ENCODE data around the gene NUMA1. TPM values are rescaled to one million over a fixed set of nuclear protein-coding genes. Genes with fewer than 3 reads are reported as not detected.

Gene NUMA1
- total and polyA plus RNA-seq, 2 experiments from 2014 or later = 33.2 to 104 TPM

DNA sequence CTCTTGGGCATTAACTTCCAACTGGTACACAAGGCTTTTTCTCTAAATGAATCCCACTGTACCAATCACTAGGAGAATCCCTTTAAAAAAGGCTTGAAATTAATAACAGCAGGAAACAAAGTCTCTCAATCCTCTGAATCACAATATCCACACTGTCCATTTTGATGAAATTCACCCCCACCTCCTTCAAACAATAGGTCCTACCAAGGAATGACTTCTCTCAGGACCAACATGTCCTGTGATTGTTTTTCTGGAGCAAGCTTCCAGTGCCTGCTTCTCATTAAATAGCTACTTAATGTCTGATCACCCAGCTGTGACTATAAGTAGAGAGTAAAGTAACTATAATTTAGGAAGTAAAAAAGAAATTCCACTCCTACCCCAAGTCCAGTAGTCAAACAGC, 13.1 kb downstream of the NUMA1 start:
- no peak overlapping the region for H2AFZ ChIP-seq
- no peaks in the 10 kb centered on the region for H3K27me3 ChIP-seq (ENCODE audit: insufficient read depth)
- TF ChIP-seq STAT1 (IDR thresholded peaks at IDR 0.05; ENCODE audit: unreplicated experiment) (no peak), JUNB (IDR thresholded peaks at IDR 0.05; ENCODE audit: unreplicated experiment) (no peak), ZNF331 (CRISPR knock-in tag; IDR thresholded peaks at IDR 0.05; ENCODE audit: low read depth) (no peak), NANOG (IDR thresholded peaks at IDR 0.05; ENCODE audit: borderline replicate concordance) (no peak), EZH2 (IDR thresholded peaks at IDR 0.05; ENCODE audit: low read depth, unreplicated experiment) (no peak), ZNF114 (CRISPR knock-in tag; IDR thresholded peaks at IDR 0.05) (no peak), CREB1 (CRISPR knock-in tag; IDR thresholded peaks at IDR 0.05; ENCODE audit: low read depth) (no peak), EZH2phosphoT487 (IDR thresholded peaks at IDR 0.05; ENCODE audit: unreplicated experiment) (no peak), POLR2AphosphoS5 (IDR thresholded peaks at IDR 0.05; ENCODE audit: low read depth) (no peak)
- TF ChIP-seq, protein P1, sequence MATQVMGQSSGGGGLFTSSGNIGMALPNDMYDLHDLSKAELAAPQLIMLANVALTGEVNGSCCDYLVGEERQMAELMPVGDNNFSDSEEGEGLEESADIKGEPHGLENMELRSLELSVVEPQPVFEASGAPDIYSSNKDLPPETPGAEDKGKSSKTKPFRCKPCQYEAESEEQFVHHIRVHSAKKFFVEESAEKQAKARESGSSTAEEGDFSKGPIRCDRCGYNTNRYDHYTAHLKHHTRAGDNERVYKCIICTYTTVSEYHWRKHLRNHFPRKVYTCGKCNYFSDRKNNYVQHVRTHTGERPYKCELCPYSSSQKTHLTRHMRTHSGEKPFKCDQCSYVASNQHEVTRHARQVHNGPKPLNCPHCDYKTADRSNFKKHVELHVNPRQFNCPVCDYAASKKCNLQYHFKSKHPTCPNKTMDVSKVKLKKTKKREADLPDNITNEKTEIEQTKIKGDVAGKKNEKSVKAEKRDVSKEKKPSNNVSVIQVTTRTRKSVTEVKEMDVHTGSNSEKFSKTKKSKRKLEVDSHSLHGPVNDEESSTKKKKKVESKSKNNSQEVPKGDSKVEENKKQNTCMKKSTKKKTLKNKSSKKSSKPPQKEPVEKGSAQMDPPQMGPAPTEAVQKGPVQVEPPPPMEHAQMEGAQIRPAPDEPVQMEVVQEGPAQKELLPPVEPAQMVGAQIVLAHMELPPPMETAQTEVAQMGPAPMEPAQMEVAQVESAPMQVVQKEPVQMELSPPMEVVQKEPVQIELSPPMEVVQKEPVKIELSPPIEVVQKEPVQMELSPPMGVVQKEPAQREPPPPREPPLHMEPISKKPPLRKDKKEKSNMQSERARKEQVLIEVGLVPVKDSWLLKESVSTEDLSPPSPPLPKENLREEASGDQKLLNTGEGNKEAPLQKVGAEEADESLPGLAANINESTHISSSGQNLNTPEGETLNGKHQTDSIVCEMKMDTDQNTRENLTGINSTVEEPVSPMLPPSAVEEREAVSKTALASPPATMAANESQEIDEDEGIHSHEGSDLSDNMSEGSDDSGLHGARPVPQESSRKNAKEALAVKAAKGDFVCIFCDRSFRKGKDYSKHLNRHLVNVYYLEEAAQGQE (IDR thresholded peaks at IDR 0.05; ENCODE audit: unreplicated experiment) = no peak
- TF ChIP-seq, protein P2, sequence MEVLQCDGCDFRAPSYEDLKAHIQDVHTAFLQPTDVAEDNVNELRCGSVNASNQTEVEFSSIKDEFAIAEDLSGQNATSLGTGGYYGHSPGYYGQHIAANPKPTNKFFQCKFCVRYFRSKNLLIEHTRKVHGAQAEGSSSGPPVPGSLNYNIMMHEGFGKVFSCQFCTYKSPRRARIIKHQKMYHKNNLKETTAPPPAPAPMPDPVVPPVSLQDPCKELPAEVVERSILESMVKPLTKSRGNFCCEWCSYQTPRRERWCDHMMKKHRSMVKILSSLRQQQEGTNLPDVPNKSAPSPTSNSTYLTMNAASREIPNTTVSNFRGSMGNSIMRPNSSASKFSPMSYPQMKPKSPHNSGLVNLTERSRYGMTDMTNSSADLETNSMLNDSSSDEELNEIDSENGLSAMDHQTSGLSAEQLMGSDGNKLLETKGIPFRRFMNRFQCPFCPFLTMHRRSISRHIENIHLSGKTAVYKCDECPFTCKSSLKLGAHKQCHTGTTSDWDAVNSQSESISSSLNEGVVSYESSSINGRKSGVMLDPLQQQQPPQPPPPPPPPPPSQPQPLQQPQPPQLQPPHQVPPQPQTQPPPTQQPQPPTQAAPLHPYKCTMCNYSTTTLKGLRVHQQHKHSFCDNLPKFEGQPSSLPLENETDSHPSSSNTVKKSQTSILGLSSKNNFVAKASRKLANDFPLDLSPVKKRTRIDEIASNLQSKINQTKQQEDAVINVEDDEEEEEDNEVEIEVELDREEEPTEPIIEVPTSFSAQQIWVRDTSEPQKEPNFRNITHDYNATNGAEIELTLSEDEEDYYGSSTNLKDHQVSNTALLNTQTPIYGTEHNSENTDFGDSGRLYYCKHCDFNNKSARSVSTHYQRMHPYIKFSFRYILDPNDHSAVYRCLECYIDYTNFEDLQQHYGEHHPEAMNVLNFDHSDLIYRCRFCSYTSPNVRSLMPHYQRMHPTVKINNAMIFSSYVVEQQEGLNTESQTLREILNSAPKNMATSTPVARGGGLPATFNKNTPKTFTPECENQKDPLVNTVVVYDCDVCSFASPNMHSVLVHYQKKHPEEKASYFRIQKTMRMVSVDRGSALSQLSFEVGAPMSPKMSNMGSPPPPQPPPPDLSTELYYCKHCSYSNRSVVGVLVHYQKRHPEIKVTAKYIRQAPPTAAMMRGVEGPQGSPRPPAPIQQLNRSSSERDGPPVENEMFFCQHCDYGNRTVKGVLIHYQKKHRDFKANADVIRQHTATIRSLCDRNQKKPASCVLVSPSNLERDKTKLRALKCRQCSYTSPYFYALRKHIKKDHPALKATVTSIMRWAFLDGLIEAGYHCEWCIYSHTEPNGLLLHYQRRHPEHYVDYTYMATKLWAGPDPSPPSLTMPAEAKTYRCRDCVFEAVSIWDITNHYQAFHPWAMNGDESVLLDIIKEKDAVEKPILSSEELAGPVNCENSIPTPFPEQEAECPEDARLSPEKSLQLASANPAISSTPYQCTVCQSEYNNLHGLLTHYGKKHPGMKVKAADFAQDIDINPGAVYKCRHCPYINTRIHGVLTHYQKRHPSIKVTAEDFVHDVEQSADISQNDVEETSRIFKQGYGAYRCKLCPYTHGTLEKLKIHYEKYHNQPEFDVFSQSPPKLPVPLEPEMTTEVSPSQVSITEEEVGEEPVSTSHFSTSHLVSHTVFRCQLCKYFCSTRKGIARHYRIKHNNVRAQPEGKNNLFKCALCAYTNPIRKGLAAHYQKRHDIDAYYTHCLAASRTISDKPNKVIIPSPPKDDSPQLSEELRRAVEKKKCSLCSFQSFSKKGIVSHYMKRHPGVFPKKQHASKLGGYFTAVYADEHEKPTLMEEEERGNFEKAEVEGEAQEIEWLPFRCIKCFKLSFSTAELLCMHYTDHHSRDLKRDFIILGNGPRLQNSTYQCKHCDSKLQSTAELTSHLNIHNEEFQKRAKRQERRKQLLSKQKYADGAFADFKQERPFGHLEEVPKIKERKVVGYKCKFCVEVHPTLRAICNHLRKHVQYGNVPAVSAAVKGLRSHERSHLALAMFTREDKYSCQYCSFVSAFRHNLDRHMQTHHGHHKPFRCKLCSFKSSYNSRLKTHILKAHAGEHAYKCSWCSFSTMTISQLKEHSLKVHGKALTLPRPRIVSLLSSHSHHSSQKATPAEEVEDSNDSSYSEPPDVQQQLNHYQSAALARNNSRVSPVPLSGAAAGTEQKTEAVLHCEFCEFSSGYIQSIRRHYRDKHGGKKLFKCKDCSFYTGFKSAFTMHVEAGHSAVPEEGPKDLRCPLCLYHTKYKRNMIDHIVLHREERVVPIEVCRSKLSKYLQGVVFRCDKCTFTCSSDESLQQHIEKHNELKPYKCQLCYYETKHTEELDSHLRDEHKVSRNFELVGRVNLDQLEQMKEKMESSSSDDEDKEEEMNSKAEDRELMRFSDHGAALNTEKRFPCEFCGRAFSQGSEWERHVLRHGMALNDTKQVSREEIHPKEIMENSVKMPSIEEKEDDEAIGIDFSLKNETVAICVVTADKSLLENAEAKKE (CRISPR knock-in tag; IDR thresholded peaks at IDR 0.05) = no peak
- TF ChIP-seq, protein P3, sequence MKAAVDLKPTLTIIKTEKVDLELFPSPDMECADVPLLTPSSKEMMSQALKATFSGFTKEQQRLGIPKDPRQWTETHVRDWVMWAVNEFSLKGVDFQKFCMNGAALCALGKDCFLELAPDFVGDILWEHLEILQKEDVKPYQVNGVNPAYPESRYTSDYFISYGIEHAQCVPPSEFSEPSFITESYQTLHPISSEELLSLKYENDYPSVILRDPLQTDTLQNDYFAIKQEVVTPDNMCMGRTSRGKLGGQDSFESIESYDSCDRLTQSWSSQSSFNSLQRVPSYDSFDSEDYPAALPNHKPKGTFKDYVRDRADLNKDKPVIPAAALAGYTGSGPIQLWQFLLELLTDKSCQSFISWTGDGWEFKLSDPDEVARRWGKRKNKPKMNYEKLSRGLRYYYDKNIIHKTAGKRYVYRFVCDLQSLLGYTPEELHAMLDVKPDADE (IDR thresholded peaks at IDR 0.05) = no peak
- TF ChIP-seq, protein P4, sequence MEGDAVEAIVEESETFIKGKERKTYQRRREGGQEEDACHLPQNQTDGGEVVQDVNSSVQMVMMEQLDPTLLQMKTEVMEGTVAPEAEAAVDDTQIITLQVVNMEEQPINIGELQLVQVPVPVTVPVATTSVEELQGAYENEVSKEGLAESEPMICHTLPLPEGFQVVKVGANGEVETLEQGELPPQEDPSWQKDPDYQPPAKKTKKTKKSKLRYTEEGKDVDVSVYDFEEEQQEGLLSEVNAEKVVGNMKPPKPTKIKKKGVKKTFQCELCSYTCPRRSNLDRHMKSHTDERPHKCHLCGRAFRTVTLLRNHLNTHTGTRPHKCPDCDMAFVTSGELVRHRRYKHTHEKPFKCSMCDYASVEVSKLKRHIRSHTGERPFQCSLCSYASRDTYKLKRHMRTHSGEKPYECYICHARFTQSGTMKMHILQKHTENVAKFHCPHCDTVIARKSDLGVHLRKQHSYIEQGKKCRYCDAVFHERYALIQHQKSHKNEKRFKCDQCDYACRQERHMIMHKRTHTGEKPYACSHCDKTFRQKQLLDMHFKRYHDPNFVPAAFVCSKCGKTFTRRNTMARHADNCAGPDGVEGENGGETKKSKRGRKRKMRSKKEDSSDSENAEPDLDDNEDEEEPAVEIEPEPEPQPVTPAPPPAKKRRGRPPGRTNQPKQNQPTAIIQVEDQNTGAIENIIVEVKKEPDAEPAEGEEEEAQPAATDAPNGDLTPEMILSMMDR (conservative IDR thresholded peaks at IDR 0.05; ENCODE audit: low read depth in 2 of 2) = no peak
- no peaks in the 10 kb centered on the region for H3F3A ChIP-seq (replicated peaks; ENCODE audit: low read depth)
- H3K36me3 ChIP-seq (ENCODE audit: insufficient read depth) = no peaks in the 10 kb centered on the region; the same call in 1 of the 2 replicates
- no peaks in the 10 kb centered on the region for H3K9me2 ChIP-seq (ENCODE audit: insufficient read depth)
- no peak overlapping the region for H3K27ac ChIP-seq (ENCODE audit: low read depth)
- Mint-ChIP-seq H3K27ac (no peak overlapping the region), H3K4me3 (no peak overlapping the region), H3K9me3 (no peaks in the 10 kb centered on the region), H3K27me3 (ENCODE audit: insufficient read depth, low read depth, poor library complexity) (peaks cover 3% of the 10 kb centered on the region), H3K36me3 (ENCODE audit: low read depth) (peaks cover 9% of the 10 kb centered on the region), H3K4me1 (peaks cover 22% of the 10 kb centered on the region)
- H3K4me3 ChIP-seq = no peak overlapping the region
- no peak overlapping the region for H3K4me2 ChIP-seq
- ATAC-seq (no peak), DNase-seq (ENCODE audit: low spot score) (no peak)
- H3K4me1 ChIP-seq (ENCODE audit: insufficient read depth) = peaks cover 8% of the 10 kb centered on the region; the same call in 1 of the 2 replicates
- peaks cover 58% of the 10 kb centered on the region for H3K79me2 ChIP-seq (replicated peaks; ENCODE audit: insufficient read depth)
- peaks cover 27% of the 10 kb centered on the region for H4K20me1 ChIP-seq (replicated peaks; ENCODE audit: insufficient read depth)
